CD14-positive monocyte (primary cell): ENCODE data around the gene ACSL6. TPM values are rescaled to one million over a fixed set of nuclear protein-coding genes. Genes with fewer than 3 reads are reported as not detected.

ENCODE experiments used
- DNase-seq, 3 donors: peaks; one replicate each; pipeline ENCODE4 v3.0.0-alpha.2; 2011 to 2022
- H2AFZ ChIP-seq: 2 replicates; pipeline ENCODE4 v1.6.0; 2012; ENCODE audit warnings: mild to moderate bottlenecking, low read depth, low read length, inconsistent platforms; ENCODE audit not compliant: insufficient read depth, poor library complexity, severe bottlenecking
- H3K27ac ChIP-seq, 2 donors: 1 replicate in 1 of 2; 2 replicates in 1 of 2; pipeline ENCODE4 v1.5.1; 2012 to 2013; ENCODE audit warnings: low read length in 2 of 2, control low read depth in 1 of 2, inconsistent platforms in 1 of 2, low read depth in 1 of 2, mild to moderate bottlenecking in 1 of 2
- H3K27me3 ChIP-seq, 2 donors: one replicate each; pipeline versions ENCODE4 v1.6.0 to v1.6.1; 2011 to 2013; ENCODE audit warnings: low read length in 2 of 2; ENCODE audit not compliant: control insufficient read depth in 2 of 2, insufficient read depth in 2 of 2
- H3K36me3 ChIP-seq, 2 donors: replicated peaks in 1 of 2; 1 replicate in 1 of 2; 2 replicates in 1 of 2; pipeline versions ENCODE4 v1.5.1 to v1.6.1; 2012 to 2013; ENCODE audit warnings: low read length in 2 of 2, control low read depth in 1 of 2, inconsistent platforms in 1 of 2, mild to moderate bottlenecking in 1 of 2; ENCODE audit not compliant: insufficient read depth in 2 of 2, control insufficient read depth in 1 of 2
- H3K4me1 ChIP-seq, 2 donors: 1 replicate in 1 of 2; 2 replicates in 1 of 2; pipeline versions ENCODE4 v1.5.1 to v1.6.1; 2012 to 2013; ENCODE audit warnings: low read length in 2 of 2, control low read depth in 1 of 2, inconsistent platforms in 1 of 2, mild to moderate bottlenecking in 1 of 2, moderate library complexity in 1 of 2; ENCODE audit not compliant: insufficient read depth in 2 of 2, control insufficient read depth in 1 of 2
- H3K4me2 ChIP-seq: replicated peaks from 2 replicates; pipeline ENCODE3; 2012; ENCODE audit warnings: low read length, moderate library complexity, mild to moderate bottlenecking; ENCODE audit not compliant: poor library complexity, severe bottlenecking; ENCODE audit errors: extremely low read depth
- H3K4me3 ChIP-seq, 3 experiments: fragments of 200-600 bp in 1 of 3; sonication (generic) in 1 of 3; replicated peaks in 1 of 3; 1 replicate in 2 of 3; 2 replicates in 1 of 3; pipeline ENCODE4 v1.5.1; 2011 to 2013; ENCODE audit warnings: low read length in 3 of 3, mild to moderate bottlenecking in 3 of 3, control low read depth in 2 of 3, low read depth in 2 of 3, inconsistent platforms in 1 of 3, moderate library complexity in 1 of 3
- H3K79me2 ChIP-seq: 2 replicates; pipeline ENCODE4 v1.6.0; 2012; ENCODE audit warnings: mild to moderate bottlenecking, control low read depth, inconsistent platforms, low read length, moderate library complexity; ENCODE audit not compliant: insufficient read depth
- H3K9ac ChIP-seq: 2 replicates; pipeline ENCODE4 v1.6.0; 2017; ENCODE audit warnings: low read length, mild to moderate bottlenecking; ENCODE audit not compliant: insufficient read depth, poor library complexity, severe bottlenecking
- H3K9me3 ChIP-seq, 2 donors: replicated peaks in 1 of 2; 1 replicate in 1 of 2; 2 replicates in 1 of 2; pipeline versions ENCODE4 v1.5.1 to v1.6.1; 2012 to 2013; ENCODE audit warnings: low read length in 2 of 2, control low read depth in 1 of 2; ENCODE audit not compliant: control insufficient read depth in 1 of 2, insufficient read depth in 1 of 2
- H4K20me1 ChIP-seq: 2 replicates; pipeline ENCODE4 v1.6.0; 2012; ENCODE audit warnings: mild to moderate bottlenecking, low read length, control low read depth, moderate library complexity; ENCODE audit not compliant: insufficient read depth
- H3K27ac Mint-ChIP-seq, 7 donors: one replicate each; pipeline ENCODE4 v1.8.0; 2020; ENCODE audit warnings: mild to moderate bottlenecking in 7 of 7, mixed read lengths in 7 of 7, moderate library complexity in 6 of 7, inconsistent platforms in 2 of 7
- H3K27me3 Mint-ChIP-seq, 3 donors: one replicate each; pipeline ENCODE4 v1.8.0; 2021 to 2022; ENCODE audit warnings: low read depth in 3 of 3, mild to moderate bottlenecking in 3 of 3, mixed read lengths in 3 of 3, moderate library complexity in 3 of 3, inconsistent platforms in 1 of 3
- H3K36me3 Mint-ChIP-seq, 2 donors: one replicate each; pipeline ENCODE4 v1.8.0; 2020; ENCODE audit warnings: mixed read lengths in 2 of 2, inconsistent platforms in 1 of 2, mild to moderate bottlenecking in 1 of 2
- H3K4me1 Mint-ChIP-seq: one replicate; pipeline ENCODE4 v1.8.0; 2020; ENCODE audit warnings: mild to moderate bottlenecking, mixed read lengths
- H3K4me3 Mint-ChIP-seq, 2 donors: one replicate each; pipeline ENCODE4 v1.8.0; 2020; ENCODE audit warnings: mild to moderate bottlenecking in 2 of 2, mixed read lengths in 2 of 2, moderate library complexity in 1 of 2
- H3K9me3 Mint-ChIP-seq, 7 donors: one replicate each; pipeline ENCODE4 v1.8.0; 2020 to 2022; ENCODE audit warnings: mixed read lengths in 7 of 7, mild to moderate bottlenecking in 6 of 7, moderate library complexity in 6 of 7, inconsistent platforms in 2 of 7
- WGBS: methylation state at CpG from one replicate; pipeline ENCODE4 v1.1.5; 2013; ENCODE audit warnings: missing lambda C conversion rate; ENCODE audit not compliant: insufficient coverage; 5-methylcytosine and 5-hydroxymethylcytosine counted together
- intact Hi-C, 2 donors: fragments of 100-400 bp; cut with micrococcal nuclease; formaldehyde crosslinking; loops; one replicate each; pipeline versions ENCODE4 v1.15.0 to v1.15.1; 2023
- polyA plus RNA-seq, 3 donors: library from polyadenylated mRNA; depleted of rRNA in 1 of 3; unstranded in 2 of 3; stranded (reverse) in 1 of 3; fragments of 300-500 nt in 2 of 3; fragments of >200 nt in 1 of 3; fragmentation: Illumina TruSeq in 2 of 3; gene quantifications; 1 replicate in 2 of 3; 2 replicates in 1 of 3; pipeline ENCODE4 v1.2.3, GENCODE V29; 2012 to 2021
- TF ChIP-seq, protein P1 (sequence below): fragments of 200-600 bp; IDR thresholded peaks from one replicate; pipeline ENCODE4 v1.8.0; 2022; ENCODE audit warnings: antibody characterized with exemption, mild to moderate bottlenecking

The ACSL6 gene
- polyA plus RNA-seq, 3 donors, result 0.45 TPM; not detected in 2

DNA sequence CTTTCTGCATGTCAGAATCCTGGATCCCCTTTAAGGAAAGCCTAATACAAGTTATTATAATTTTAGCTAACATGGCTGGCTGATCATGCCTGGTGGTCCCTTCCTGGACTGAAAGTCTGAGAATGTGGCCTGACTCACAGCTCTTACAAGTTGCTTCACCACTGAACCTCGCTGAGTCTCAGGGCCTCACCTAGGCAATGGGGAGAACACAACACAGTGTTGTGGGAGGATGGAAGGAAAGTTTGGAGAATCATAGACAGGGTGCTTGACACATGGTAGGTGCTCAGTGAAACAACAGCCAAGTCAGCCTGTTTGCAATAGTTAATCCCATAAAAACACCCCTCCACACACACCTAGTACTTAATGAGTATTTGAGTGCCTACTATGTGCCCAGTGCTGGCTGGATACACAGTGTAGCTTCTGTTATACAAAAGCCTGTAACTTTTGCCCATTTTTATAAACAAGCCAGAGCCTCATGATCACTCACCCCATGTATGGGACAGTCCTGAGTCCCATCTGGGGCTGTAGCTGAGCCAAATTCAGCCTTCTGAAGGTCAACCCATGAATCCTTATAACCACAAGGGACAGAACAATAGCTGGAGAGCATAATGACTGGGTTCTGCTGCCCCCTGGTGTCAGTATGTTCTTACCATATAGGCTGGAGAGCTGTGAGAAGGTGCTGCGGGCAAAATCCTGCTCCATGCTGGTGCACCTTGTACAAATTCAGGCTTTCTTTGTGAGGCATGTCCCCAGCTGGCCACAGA, 3.9 kb downstream of the ACSL6 start:
- Histone ChIP-seq H3K27me3 (peaks cover 35 to 42% of the 10 kb centered on the region in 2 donors), H3K36me3 (no peaks in the 10 kb centered on the region), H2AFZ (no peak overlapping the region), H3K79me2 (no peaks in the 10 kb centered on the region), H4K20me1 (no peaks in the 10 kb centered on the region), H3K9me3 (peaks cover 0 to 13% of the 10 kb centered on the region in 2 donors), H3K27ac (no peak overlapping the region), H3K4me2 (no peak overlapping the region), H3K9ac (no peak overlapping the region), H3K4me1 (peaks cover 6 to 11% of the 10 kb centered on the region in 2 donors), H3K4me3 (no peak overlapping the region)
- Mint-ChIP-seq H3K4me3 (no peak overlapping the region), H3K36me3 (peaks cover 0 to 1% of the 10 kb centered on the region in 2 donors), H3K27ac (peak overlapping the region in 1 of 7 donors; percentile 21), H3K9me3 (peaks cover 0 to 10% (median 5%) of the 10 kb centered on the region in 7 donors), H3K27me3 (peaks cover 28 to 42% (median 36%) of the 10 kb centered on the region in 3 donors), H3K4me1 (peaks cover 9% of the 10 kb centered on the region)
- TF ChIP-seq, protein P1, sequence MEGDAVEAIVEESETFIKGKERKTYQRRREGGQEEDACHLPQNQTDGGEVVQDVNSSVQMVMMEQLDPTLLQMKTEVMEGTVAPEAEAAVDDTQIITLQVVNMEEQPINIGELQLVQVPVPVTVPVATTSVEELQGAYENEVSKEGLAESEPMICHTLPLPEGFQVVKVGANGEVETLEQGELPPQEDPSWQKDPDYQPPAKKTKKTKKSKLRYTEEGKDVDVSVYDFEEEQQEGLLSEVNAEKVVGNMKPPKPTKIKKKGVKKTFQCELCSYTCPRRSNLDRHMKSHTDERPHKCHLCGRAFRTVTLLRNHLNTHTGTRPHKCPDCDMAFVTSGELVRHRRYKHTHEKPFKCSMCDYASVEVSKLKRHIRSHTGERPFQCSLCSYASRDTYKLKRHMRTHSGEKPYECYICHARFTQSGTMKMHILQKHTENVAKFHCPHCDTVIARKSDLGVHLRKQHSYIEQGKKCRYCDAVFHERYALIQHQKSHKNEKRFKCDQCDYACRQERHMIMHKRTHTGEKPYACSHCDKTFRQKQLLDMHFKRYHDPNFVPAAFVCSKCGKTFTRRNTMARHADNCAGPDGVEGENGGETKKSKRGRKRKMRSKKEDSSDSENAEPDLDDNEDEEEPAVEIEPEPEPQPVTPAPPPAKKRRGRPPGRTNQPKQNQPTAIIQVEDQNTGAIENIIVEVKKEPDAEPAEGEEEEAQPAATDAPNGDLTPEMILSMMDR, result peak; percentile 79
- WGBS, result no CpG with 5 or more reads among the region's 2 CpGs
- intact Hi-C loops, result loop anchor here (2.0 to 10.0 kb wide), 3 partner anchors 193 to 583 kb away; no protein-coding TSS in a partner anchor
- peak; percentile 54 to 81 (median 65) for DNase-seq

DNA sequence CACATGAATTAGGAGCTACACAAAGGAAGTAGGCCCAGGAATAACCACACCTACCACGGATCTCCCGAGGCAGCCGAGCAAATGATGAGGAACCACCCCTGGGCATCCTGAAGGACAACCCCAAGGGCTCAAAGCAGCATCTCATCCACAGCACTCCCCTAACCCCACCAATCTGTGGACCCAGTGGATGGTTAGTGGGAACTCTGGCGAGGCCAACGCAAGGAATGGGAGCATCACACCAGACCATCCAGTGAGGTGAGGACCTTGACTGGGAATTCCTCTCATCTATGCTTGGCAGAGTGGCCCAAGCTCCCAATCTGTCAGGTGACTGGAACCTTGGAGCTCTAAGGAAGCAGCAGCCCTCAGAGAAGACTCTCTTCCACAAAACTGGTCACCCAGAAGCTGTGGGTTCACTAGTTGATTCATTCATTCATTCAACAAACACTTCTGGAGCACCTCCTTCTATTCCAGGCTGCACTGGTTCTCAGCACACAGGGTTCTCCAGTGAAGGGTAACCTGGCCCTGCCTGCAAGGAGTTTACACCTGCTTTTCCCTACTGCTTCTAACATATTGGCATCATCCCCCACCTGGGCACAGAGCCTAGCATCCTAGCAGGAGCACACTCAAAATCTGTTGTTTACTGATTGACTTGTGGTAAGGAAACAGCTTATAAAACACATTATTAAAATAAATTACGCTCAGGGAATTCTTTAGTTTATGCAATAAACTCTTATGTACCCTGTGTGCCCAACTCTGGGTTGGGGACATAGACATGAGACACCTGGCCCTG, 4.9 kb downstream of the ACSL6 start:
- TF ChIP-seq, protein P1, result no peak
- H3K27me3 Mint-ChIP-seq, result peaks cover 22 to 36% (median 32%) of the 10 kb centered on the region in 3 donors

More for the DNA sequence above, 4.9 kb downstream of the ACSL6 start:
- Histone ChIP-seq H3K9me3 (peaks cover 0 to 7% of the 10 kb centered on the region in 2 donors), H4K20me1 (no peaks in the 10 kb centered on the region), H3K4me3 (no peak overlapping the region), H3K9ac (no peak overlapping the region), H3K27me3 (peaks cover 25 to 33% of the 10 kb centered on the region in 2 donors), H3K36me3 (no peaks in the 10 kb centered on the region), H3K4me2 (no peak overlapping the region), H3K4me1 (peaks cover 4 to 7% of the 10 kb centered on the region in 2 donors), H3K79me2 (no peaks in the 10 kb centered on the region), H2AFZ (no peak overlapping the region), H3K27ac (no peak overlapping the region)
- Mint-ChIP-seq H3K4me3 (no peak overlapping the region), H3K9me3 (peaks cover 0 to 7% (median 3%) of the 10 kb centered on the region in 7 donors), H3K27ac (no peak overlapping the region), H3K4me1 (peaks cover 5% of the 10 kb centered on the region), H3K36me3 (no peaks in the 10 kb centered on the region)
- no peak for DNase-seq
- 100% methylated on average over 2 of the region's 6 CpGs for WGBS
- intact Hi-C loops, result loop anchor here (2.0 to 10.0 kb wide), 3 partner anchors 192 to 582 kb away; no protein-coding TSS in a partner anchor
